Hepatocyte (in vitro differentiated cells): Measurements from ENCODE around the gene GRID1.

Experiments
- CTCF ChIP-seq: fragments of 200-600 bp; sonication (generic); IDR thresholded peaks from 2 replicates; pipeline ENCODE4 v1.5.1; 2016; ENCODE audit warnings: antibody characterized with exemption, mild to moderate bottlenecking; ENCODE audit not compliant: poor library complexity
- EZH2phosphoT487 ChIP-seq: fragments of 200-600 bp; sonication (generic); IDR thresholded peaks from one replicate; pipeline ENCODE4 v1.6.1; 2018; ENCODE audit warnings: antibody characterized with exemption, mild to moderate bottlenecking, low read depth, moderate library complexity; ENCODE audit not compliant: unreplicated experiment, severe bottlenecking

DNA sequence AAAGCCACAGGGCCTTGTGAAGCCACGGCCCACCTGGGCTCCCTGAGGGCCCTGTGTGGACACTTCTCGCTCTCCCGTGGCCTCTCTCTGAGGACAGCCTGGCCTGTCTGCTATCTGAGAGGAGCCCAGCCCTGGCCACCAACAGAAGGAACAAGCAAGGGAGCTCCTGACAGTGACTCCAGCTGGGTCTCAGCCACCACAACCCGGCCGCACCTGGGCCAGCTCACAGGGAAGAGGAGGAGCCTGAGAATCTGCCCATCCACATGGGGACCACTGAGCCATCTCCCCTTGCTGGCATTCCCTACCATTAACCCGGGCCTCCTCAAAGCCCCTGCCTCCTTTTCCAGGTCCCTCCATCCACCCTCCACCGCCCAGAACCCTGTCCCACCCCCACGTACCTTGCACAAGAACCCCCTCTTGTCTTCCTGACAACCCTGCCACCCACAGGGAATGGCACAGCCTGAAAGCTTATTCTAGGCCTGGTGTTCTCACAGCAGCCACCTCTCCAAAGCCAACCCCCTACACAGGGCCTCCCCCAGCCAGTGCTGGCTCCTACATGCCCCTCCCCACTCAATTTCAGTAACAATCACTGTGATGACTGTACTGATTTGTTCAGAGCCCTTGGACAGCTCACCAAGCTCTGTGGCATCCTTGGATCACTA, 120.2 kb downstream of the GRID1 start:
- TF ChIP-seq CTCF (no peak), EZH2phosphoT487 (no peak)
